Fibroblast of skin of back (primary cell): Measurements from ENCODE around the gene PDE8B.
A peak's percentile ranks its signal among the peaks of the same experiment; 100 is the strongest.

Source experiments
- DNase-seq: peaks from one replicate; pipeline ENCODE4 v3.0.0-alpha.2; 2013

PDE8B gene

GRCh38 chr5:77321793-77322394 lies 111.4 kb downstream of the PDE8B start:
- DNase-seq = no peak

- no peak for DNase-seq
Measured at GRCh38 chr5:77322406-77322805, 111.9 kb downstream of the PDE8B start.

- no peak for DNase-seq
Measured at GRCh38 chr5:77325921-77326541, 115.6 kb downstream of the PDE8B start.

DNA sequence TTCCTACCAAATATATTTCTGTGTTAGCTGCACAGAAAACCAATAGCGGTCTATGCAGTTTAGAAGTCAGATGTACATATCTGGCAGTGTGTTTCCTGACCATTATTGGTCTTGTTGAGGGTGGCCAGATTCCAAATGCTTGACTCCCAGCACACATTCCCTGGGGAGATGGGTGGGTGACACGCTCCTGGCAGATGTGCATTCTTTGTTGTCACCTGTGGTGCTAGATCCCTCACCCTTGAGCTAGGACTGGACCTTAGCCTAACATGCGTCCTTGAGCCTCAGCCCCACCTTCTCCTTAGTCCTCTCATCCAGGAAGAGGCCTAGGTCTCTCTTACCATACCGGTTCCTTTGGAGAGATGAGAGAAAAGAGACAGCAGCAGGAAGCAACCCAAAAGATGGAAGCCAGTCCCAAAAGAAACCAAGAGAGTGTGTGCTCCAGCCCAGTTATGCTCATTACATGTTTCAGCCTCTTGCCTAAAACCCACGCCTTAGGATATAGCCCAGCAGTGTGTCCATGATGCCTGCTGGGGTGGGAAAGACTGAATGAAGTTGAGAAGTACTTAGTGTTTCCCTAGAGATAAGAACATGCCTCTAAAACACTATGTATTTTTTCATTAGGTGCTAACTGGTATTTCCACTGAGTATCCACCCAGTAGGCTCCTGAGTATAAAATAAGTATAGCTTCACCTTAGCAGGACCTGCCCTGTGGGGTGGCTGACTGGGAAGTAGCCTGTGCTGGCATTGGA lies 116.7 kb downstream of the PDE8B start:
- no peak for DNase-seq

DNA sequence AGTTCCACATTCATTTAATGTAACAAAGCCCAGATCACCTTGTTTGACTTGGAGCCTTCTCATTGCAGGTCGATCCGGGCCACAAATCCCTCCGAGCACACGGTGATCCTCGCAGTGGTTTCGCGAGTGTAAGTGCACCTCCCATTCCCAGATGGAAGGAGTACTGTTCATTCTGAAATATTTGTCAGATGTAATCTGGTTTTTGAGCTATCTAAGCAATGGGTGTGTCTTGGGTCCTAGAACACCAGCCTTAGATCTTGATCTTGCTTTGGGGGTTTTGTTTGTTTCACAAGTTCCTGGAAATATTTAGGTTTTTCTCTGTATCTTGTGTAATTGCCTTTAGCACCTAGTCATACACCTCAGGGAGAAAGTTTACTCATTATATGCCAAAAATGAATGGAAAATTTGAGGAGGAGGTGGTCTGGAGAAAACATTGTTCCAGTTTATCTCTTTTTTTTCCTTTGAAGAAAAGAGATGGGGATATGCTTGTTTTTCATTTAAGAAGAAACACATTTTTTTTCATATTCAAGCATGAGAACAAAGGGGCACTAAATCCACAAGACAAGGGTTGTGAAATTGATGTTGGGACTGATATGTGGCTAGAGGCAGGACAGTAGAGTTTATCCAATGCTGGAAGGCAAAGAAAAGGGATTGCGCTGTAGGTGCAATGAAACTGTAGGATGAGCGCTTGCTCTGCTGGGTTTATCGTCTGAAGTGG lies 118.6 kb downstream of the PDE8B start:
- no peak for DNase-seq

DNA sequence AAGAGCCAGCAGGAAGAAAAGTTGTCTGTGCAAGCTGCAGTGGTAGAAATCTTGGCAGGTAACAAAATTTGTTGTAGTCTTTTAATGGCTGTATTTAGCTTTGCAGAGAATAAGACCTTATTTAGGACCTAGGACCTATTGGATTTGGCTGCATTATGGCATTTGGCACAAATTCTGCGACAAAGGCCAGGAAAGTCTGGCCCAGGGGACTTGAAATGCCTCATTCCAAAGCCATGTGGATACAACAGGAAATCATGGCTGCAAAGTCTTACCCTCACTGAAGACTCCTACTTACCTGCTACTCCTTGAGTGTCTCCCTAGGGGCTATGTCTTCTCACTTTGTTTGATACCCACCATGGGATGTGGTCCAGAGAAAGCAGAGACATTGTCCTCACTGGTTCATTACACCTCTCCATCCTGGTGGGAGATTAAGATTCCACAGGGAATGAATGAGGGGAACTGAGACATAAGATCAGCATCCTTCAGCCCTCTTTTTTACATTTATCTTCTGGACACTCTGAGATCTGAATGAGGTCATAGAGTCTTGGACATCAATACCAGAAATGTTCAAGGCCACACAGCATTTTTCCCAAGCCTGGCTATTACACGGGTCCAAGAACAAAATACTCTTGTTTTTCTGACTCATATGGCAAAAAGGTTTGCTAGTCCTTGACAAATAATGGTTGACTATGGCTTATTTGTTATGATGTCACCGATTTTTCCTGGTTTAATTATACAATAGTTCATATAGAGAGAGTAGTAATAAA lies 119.4 kb downstream of the PDE8B start:
- no peak for DNase-seq

DNA sequence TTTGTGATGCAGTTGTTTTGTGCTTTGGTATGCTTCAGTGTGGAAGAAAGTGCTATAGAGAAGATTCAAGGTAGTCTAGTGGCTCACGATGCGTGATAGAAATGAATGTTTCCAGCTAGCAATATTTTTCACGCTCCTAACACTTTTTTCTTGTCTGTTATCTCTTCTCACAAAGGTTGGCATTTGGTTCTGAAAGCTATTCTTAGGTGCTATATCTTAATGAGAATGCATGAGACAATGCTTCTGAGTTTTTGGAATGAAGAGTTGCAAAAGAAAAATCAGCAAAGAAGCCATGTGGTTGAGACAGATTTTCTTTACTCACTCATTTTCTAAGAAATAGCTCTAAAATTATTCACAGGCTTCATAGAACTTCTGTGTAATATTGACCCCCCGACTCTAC lies 122.6 kb downstream of the PDE8B start:
- DNase-seq = no peak

DNA sequence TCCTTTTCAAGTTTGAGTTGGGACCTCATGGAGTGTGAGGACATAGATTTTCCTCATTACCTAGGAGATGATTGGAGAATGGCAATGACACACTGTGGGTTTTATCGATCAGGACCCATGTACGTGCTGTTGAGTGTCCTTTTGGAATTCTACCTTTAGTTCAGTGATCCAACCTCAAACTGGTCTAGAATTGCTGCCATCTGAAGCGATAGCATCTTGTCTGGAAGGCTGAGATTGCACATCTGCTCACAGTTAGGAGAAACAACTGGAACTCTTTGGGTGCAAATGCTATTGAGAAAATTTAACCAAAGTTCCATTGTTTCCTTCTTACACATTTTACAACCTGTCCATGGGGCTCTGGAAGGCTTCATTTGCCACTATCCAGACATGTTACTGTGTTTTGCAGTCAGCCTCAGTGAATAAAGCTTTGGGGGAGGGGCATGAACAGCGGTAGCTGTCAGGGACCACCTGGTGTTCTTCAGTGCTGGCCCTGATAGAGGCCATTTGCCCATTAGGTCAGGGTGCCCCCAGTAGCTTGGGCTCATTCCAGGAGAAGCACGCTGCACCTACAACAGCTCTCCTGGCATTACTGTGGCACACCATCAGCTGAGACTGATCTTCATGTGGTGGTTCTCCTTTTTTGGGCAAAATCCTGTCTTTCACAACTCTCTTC lies 123.1 kb downstream of the PDE8B start:
- no peak for DNase-seq

DNA sequence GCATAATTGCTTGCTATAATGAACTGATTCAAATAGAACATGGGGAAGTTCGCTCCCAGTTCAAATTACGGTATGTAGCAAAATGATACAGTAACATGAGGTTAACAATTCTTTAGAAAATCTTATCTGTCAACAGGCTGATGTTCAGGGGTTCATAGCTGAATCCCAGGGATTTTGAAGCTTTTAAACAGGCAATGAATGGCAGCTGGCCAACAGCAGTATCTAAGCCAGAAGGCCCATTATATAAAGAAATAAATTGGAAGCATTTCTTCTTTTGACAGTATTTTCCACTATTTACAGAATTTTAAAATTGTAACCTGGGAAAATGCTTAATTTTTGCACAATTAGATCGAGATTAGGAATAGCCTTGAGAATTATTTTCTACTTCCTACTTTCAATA lies 126.8 kb downstream of the PDE8B start:
- DNase-seq = no peak

DNA sequence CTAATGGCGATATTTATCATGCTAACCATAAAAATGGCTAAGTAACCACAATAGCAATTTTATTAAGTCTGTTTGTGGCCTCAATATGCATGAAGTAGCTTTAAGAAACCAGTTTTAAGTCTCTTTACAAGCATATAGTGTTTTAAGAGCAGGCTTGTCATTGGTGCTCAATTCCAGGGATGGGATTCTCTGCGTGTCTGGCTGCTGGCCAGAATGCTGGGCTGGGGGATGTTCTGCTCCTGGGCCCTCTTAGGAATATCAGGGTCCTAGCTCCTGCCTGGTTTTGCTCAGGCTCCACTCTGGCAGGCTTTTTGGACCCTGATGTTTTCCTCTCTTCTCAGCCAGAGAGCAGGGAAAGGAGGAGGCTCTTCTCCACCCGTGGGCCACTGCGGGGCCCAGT lies 127.2 kb downstream of the PDE8B start:
- no peak for DNase-seq

GRCh38 chr5:77339337-77339890 lies 128.9 kb downstream of the PDE8B start:
- DNase-seq = no peak

- no peak for DNase-seq
Measured at GRCh38 chr5:77343165-77343564, 132.7 kb downstream of the PDE8B start.

DNA sequence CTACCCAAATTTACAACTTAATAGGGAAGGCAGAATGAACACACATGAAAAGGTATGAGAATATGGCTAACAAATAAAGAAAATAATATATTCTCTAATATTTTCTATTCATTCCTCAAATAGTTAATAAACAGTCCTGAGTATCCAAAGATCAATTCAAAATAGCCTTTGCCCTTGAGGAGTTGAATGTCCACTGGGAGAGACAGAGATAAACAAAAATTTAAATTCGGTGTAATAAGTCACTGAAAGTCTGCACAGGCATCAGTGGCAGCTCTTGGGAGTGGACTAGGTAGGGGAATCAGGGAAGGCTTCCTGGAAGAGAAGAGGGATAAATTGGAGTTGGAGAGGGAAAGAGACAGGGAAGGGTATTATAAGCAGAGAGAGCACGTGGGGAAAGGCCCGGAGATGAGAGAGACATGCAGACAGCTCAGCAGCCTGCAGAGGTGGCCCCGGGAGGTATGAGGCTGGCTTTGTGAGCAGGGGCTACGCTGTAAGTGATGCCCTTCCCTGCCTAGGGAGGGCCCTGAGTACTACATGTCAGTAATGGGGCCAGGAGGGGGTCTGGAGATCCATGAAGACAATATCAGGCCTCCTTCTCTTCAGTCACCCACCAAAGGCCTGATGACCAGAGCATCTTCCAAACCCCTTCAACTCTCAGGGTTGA lies 137.1 kb downstream of the PDE8B start:
- DNase-seq = no peak

DNA sequence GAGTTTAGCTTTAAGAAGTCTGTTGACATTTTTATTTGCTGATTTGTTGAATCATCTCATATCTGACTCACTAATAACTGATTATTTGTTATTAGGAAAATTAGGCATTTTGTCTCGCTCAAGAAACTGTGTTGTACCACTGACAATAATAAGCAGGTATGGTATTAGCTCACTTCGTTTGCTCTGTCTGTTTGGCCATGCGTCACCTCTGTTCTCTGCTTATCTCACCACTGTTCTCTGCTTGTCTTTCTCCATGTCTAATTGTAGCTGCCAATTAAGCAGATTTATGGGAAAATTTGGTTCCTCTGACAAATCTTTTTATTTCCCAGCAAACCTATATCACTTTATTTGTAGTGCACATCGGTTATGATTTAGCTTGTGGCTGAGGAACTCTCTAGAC lies 142.8 kb downstream of the PDE8B start:
- DNase-seq = no peak

- no peak for DNase-seq
Measured at GRCh38 chr5:77354454-77354853, 144.0 kb downstream of the PDE8B start.

- no peak for DNase-seq
Measured at GRCh38 chr5:77355080-77355479, 144.6 kb downstream of the PDE8B start.

DNA sequence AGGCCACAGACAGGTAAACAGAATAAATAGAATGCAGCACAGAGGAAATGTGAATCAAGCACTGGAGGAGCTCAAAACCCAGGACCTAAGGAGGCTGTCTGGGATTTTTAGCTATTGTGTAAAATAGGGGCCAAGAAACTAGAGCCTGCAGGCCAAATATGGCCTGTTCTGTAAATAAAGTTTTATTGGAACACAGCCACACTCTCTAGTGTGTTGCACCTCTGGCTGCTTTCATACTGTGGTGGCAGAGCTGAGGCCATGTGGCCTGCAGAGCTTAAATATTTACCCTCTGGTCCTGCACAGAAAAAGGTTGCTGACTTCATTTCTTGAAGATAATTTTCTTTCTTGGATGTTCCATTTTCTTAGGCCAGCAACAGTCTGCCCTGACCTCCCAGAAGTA lies 145.3 kb downstream of the PDE8B start:
- no peak for DNase-seq

DNA sequence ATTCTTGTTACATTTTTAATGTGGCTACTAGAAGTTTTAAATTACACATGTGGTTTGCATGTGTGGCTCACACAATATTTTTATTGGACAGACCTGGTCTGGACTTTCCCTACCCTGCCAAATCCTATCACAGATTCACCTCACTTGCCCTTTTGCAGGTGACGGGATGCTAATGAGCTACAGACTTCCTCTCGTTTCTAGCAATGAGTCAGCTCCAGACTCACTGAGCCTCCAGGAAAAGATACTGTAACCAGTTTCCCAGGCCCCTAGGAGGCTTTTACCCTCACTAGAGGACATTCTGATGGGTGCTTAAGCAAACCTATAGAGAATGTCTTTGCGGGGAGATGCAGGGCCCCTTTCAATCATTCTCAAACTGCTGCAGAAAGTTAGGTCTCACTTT lies 146.3 kb downstream of the PDE8B start:
- DNase-seq = peak; percentile 7

DNA sequence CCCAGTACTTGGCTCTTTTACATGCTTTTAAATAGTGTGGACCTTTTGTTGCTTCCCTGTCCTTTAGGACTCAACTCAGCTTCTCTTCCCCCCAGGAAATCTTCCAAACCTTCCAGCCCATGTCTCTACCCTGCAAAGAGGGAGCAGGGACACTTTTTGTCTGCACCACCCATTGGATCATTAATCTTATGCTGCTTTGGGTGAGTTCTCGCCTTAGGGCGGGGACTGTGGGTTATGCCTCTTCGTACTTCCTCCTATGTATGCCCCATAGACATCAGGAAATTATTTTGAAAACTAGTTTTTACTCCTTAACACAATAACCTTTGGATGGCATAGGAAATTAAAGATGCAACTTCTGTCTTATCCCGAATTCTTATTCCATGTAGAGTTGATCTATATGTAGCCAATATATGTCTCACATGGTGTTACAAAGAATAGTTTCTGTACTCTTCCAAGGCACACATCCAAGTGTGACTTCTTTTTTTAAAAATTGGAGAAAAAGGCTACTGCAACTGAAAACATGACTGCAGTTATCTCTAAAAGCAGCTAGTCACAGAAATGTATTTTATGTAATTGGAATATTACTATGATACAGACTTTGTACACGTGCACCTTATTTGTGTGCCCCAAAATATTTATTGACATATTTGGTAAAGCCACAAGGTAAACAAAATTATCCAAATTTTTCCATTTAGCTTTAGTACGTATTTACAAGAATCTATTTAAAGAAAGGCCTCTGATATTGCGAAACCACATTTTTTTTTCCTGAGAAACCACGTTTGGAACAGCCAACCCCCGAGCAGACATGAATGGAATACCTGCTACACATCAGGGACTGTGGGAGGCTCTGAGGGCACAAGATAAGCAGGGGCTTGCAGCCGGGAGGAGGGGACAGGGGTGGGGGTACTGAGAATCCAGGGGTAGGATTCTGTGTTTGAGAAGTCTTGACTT lies 148.1 kb downstream of the PDE8B start:
- DNase-seq = peak; percentile 32

DNA sequence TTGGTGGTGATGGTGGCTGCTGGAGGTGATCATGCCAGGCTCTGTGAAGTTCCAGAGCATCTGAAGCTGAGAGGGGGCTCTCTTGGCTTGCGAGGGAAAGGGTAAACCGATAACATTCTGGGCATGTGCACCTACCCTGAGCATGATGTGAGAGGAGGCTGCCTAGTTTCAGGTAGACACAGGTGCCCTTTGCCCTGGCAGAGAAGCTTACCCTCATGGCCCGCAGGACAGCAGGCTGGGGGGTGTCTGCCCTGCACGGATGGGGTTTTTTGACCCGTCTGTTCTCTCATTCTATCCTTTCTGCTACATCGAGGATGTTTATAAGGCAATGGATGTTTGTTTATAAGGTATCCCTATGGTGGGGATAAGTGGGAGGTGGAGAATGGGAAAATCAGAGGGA lies 148.8 kb downstream of the PDE8B start:
- no peak for DNase-seq
